ENCODE data around the gene SLC38A1. TPM values are rescaled to one million over a fixed set of nuclear protein-coding genes. Genes with fewer than 3 reads are reported as not detected.

Gene SLC38A1
- total and polyA plus RNA-seq, 2 experiments from 2014 or later: 114 to 234 TPM

- peaks cover 5% of the 10 kb centered on the region; the same call in 1 of the 3 replicates for H3K4me1 Mint-ChIP-seq
- Histone ChIP-seq H3F3A (replicated peaks; ENCODE audit: low read depth) (no peaks in the 10 kb centered on the region), H2AFZ (no peak overlapping the region), H3K27ac (ENCODE audit: low read depth) (no peak overlapping the region), H3K27me3 (ENCODE audit: insufficient read depth) (no peaks in the 10 kb centered on the region), H3K4me2 (no peak overlapping the region), H3K9me2 (ENCODE audit: insufficient read depth) (no peaks in the 10 kb centered on the region), H4K20me1 (replicated peaks; ENCODE audit: insufficient read depth) (no peaks in the 10 kb centered on the region), H3K36me3 (ENCODE audit: insufficient read depth) (no peaks in the 10 kb centered on the region), H3K79me2 (replicated peaks; ENCODE audit: insufficient read depth) (no peaks in the 10 kb centered on the region), H3K4me3 (no peak overlapping the region), H3K4me1 (ENCODE audit: insufficient read depth) (no peaks in the 10 kb centered on the region)
- ATAC-seq (no peak), DNase-seq (ENCODE audit: low spot score) (no peak)
- H3K36me3 Mint-ChIP-seq (ENCODE audit: low read depth): peaks cover 46% of the 10 kb centered on the region
- no peak overlapping the region for H3K27ac Mint-ChIP-seq
- peaks cover 54% of the 10 kb centered on the region for H3K9me3 Mint-ChIP-seq
- H3K4me3 Mint-ChIP-seq: no peak overlapping the region
- TF ChIP-seq POLR2AphosphoS5 (IDR thresholded peaks at IDR 0.05; ENCODE audit: low read depth): no peak
- H3K27me3 Mint-ChIP-seq (ENCODE audit: insufficient read depth, low read depth, poor library complexity): peaks cover 9% of the 10 kb centered on the region
These were observed 14.0 kb upstream of the SLC38A1 start for GRCh38 chr12:46282829-46283228.

GRCh38 chr12:46276756-46277155 is 7.9 kb upstream of the SLC38A1 start:
- no peak overlapping the region for H3K27ac ChIP-seq (ENCODE audit: low read depth)
- H3K9me3 Mint-ChIP-seq: no peaks in the 10 kb centered on the region
- H3K4me1 ChIP-seq (ENCODE audit: insufficient read depth): peaks cover 3% of the 10 kb centered on the region; the same call in 1 of the 2 replicates
- H3K4me1 Mint-ChIP-seq: peaks cover 12% of the 10 kb centered on the region
- peaks cover 2% of the 10 kb centered on the region; the same call in 1 of the 2 replicates for H3K79me2 ChIP-seq (replicated peaks; ENCODE audit: insufficient read depth)
- no peak overlapping the region for H3K27ac Mint-ChIP-seq
- H3K4me2 ChIP-seq: no peak overlapping the region
- no peaks in the 10 kb centered on the region; the same call in 1 of the 2 replicates for H3K36me3 ChIP-seq (ENCODE audit: insufficient read depth)
- DNase-seq (ENCODE audit: low spot score) (no peak), ATAC-seq (no peak)
- H3K9me2 ChIP-seq (ENCODE audit: insufficient read depth): no peaks in the 10 kb centered on the region
- H4K20me1 ChIP-seq (replicated peaks; ENCODE audit: insufficient read depth): no peaks in the 10 kb centered on the region
- peaks cover 5% of the 10 kb centered on the region for H3K27me3 Mint-ChIP-seq (ENCODE audit: insufficient read depth, low read depth, poor library complexity)
- H3K36me3 Mint-ChIP-seq (ENCODE audit: low read depth): peaks cover 24% of the 10 kb centered on the region
- H3F3A ChIP-seq (replicated peaks; ENCODE audit: low read depth): no peaks in the 10 kb centered on the region
- H2AFZ ChIP-seq: no peak overlapping the region
- no peak overlapping the region for H3K4me3 ChIP-seq
- no peaks in the 10 kb centered on the region for H3K27me3 ChIP-seq (ENCODE audit: insufficient read depth)
- H3K4me3 Mint-ChIP-seq: no peak overlapping the region
- TF ChIP-seq ZNF331 (CRISPR knock-in tag; IDR thresholded peaks at IDR 0.05; ENCODE audit: low read depth) (no peak), CTCF (conservative IDR thresholded peaks at IDR 0.05; ENCODE audit: low read depth in 2 of 2) (no peak), CREB1 (CRISPR knock-in tag; IDR thresholded peaks at IDR 0.05; ENCODE audit: low read depth) (no peak), JUNB (IDR thresholded peaks at IDR 0.05; ENCODE audit: unreplicated experiment) (no peak), ETS1 (IDR thresholded peaks at IDR 0.05) (no peak), ZNF114 (CRISPR knock-in tag; IDR thresholded peaks at IDR 0.05) (no peak), POLR2AphosphoS5 (IDR thresholded peaks at IDR 0.05; ENCODE audit: low read depth) (no peak), EZH2 (IDR thresholded peaks at IDR 0.05; ENCODE audit: low read depth, unreplicated experiment) (no peak), EZH2phosphoT487 (IDR thresholded peaks at IDR 0.05; ENCODE audit: unreplicated experiment) (no peak), ZNF462 (CRISPR knock-in tag; IDR thresholded peaks at IDR 0.05) (no peak)

All from GM23338 (cell line).